Peyer's patch (tissue), 4 donors: ENCODE results near the gene HNRNPU.

Experiments used
- POLR2A ChIP-seq, 2 donors: fragments of 450-650 bp; IDR thresholded peaks; one replicate each; pipeline ENCODE4 v1.5.1; 2017; ENCODE audit warnings: antibody characterized with exemption in 2 of 2, mild to moderate bottlenecking in 2 of 2, moderate library complexity in 2 of 2
- TF ChIP-seq, protein P1 (sequence below), 6 experiments: fragments of 450-650 bp in 4 of 6; fragments of 200-600 bp in 2 of 6; sonication (generic) in 1 of 6; IDR thresholded peaks; one replicate each; pipeline ENCODE4 v1.5.1; 2017 to 2019; ENCODE audit warnings: antibody characterized with exemption in 6 of 6, mild to moderate bottlenecking in 3 of 6, moderate library complexity in 1 of 6

DNA sequence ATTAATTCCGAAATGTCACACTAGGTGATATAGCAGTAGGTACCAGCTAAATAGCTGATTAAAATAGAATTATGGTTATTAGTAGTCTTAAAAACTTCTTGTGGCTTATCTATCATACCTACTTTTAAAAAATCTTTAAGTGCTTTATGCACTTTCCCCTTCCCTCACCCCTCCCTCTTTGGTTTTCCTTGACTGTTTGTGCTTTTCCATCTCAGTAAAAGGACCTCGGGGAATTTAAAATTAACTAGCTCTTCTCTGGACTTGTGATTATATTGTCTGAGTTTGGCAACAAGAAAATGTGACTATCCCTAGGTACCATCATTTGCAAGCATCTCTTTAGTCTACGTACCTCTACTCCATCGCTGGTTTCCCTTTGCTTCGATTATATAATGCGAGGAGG, 17.7 kb downstream of the HNRNPU start:
- TF ChIP-seq POLR2A (IDR thresholded peaks at IDR 0.05) = no peak
- TF ChIP-seq, protein P1, sequence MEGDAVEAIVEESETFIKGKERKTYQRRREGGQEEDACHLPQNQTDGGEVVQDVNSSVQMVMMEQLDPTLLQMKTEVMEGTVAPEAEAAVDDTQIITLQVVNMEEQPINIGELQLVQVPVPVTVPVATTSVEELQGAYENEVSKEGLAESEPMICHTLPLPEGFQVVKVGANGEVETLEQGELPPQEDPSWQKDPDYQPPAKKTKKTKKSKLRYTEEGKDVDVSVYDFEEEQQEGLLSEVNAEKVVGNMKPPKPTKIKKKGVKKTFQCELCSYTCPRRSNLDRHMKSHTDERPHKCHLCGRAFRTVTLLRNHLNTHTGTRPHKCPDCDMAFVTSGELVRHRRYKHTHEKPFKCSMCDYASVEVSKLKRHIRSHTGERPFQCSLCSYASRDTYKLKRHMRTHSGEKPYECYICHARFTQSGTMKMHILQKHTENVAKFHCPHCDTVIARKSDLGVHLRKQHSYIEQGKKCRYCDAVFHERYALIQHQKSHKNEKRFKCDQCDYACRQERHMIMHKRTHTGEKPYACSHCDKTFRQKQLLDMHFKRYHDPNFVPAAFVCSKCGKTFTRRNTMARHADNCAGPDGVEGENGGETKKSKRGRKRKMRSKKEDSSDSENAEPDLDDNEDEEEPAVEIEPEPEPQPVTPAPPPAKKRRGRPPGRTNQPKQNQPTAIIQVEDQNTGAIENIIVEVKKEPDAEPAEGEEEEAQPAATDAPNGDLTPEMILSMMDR (IDR thresholded peaks at IDR 0.05) = no peak
